BLaER1 (cell line): Measurements from ENCODE around the gene CAPN13.

Experiments used
- H3K27ac ChIP-seq: shearing (Covaris generic); formaldehyde crosslinking; 2 replicates; pipeline ENCODE4 v1.8.1; 2022
- H3K27me3 ChIP-seq: shearing (Covaris generic); formaldehyde crosslinking; 2 replicates; pipeline ENCODE4 v1.8.1; 2022
- H3K36me3 ChIP-seq: shearing (Covaris generic); formaldehyde crosslinking; 2 replicates; pipeline ENCODE4 v1.8.1; 2022
- H3K4me1 ChIP-seq: shearing (Covaris generic); formaldehyde crosslinking; 2 replicates; pipeline ENCODE4 v1.8.1; 2022
- H3K4me2 ChIP-seq: shearing (Covaris generic); formaldehyde crosslinking; 2 replicates; pipeline ENCODE4 v1.8.1; 2022
- H3K4me3 ChIP-seq: shearing (Covaris generic); formaldehyde crosslinking; 2 replicates; pipeline ENCODE4 v1.8.1; 2022
- H3K9ac ChIP-seq: shearing (Covaris generic); formaldehyde crosslinking; 2 replicates; pipeline ENCODE4 v1.8.1; 2022
- H3K9me3 ChIP-seq: shearing (Covaris generic); formaldehyde crosslinking; 2 replicates; pipeline ENCODE4 v1.8.1; 2022
- H4K20me1 ChIP-seq: shearing (Covaris generic); formaldehyde crosslinking; 2 replicates; pipeline ENCODE4 v1.8.1; 2022
- Cebpa-rat ChIP-seq: shearing (Covaris generic); IDR thresholded peaks from 2 replicates; pipeline ENCODE4 v1.8.1; 2022

Gene CAPN13

DNA sequence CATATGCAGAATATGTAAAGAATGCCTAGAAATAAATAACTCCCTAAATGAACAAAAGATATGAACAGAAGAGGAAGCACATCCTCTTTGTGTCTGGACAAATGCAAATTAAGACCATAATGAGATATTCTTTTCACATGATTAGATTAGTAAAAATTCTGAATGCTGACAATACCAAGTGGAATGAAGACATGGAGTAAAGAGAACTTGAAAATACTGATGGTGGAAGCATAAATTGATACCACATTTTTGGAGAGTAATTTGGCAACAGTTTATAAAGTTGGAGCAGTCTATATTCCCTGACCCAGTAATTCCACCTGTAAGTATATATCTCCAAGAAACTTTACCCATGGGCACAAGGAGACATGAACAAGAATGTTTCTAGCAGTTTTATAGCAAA is 130.0 kb downstream of the CAPN13 start:
- H3K4me2 ChIP-seq = no peak overlapping the region
- no peak overlapping the region for H3K27ac ChIP-seq
- H3K36me3 ChIP-seq = no peaks in the 10 kb centered on the region
- no peak overlapping the region for H3K4me3 ChIP-seq
- H3K27me3 ChIP-seq = no peaks in the 10 kb centered on the region
- H4K20me1 ChIP-seq = no peaks in the 10 kb centered on the region
- no peak overlapping the region for H3K9ac ChIP-seq
- no peak for TF ChIP-seq Cebpa-rat
- H3K9me3 ChIP-seq = no peaks in the 10 kb centered on the region
- H3K4me1 ChIP-seq = no peaks in the 10 kb centered on the region

GRCh38 chr2:30675758-30676157 is 131.5 kb downstream of the CAPN13 start:
- Histone ChIP-seq H3K27me3 (no peaks in the 10 kb centered on the region), H4K20me1 (no peaks in the 10 kb centered on the region), H3K27ac (no peak overlapping the region), H3K4me1 (no peaks in the 10 kb centered on the region), H3K4me2 (no peak overlapping the region), H3K4me3 (no peak overlapping the region), H3K9me3 (peaks cover 12% of the 10 kb centered on the region), H3K36me3 (no peaks in the 10 kb centered on the region), H3K9ac (no peak overlapping the region)
- TF ChIP-seq Cebpa-rat = no peak

GRCh38 chr2:30673127-30673526 is 134.1 kb downstream of the CAPN13 start:
- Histone ChIP-seq H3K4me3 (no peak overlapping the region), H4K20me1 (no peaks in the 10 kb centered on the region), H3K9ac (no peak overlapping the region), H3K4me1 (no peaks in the 10 kb centered on the region), H3K27me3 (no peaks in the 10 kb centered on the region), H3K27ac (no peak overlapping the region), H3K4me2 (no peak overlapping the region), H3K36me3 (no peaks in the 10 kb centered on the region), H3K9me3 (peaks cover 34% of the 10 kb centered on the region)
- TF ChIP-seq Cebpa-rat = no peak
